GM12878 (cell line): ENCODE results near the gene NRP1. TPM values are rescaled to one million over a fixed set of nuclear protein-coding genes. Genes with fewer than 3 reads are reported as not detected.

Source experiments
- ATAC-seq: fragments of 200-7000 bp; cut with Tn5 transposase; 3 replicates; pipeline ENCODE4 v1.9.1; 2020; ENCODE audit warnings: mild to moderate bottlenecking, moderate library complexity
- BruUV-seq: library from RNA; stranded (reverse); fragments of 400-500 nt; replicated peaks from 2 replicates; lab custom pipeline; 2021; lab: Mats Ljungman, UMichigan
- CTCF ChIA-PET: fragments of 300-600 bp; sonication (Branson Sonifier 250); formaldehyde crosslinking; extraction: SDS; loops from one replicate; lab custom pipeline; 2021; ENCODE audit warnings: inconsistent platforms; lab: Yijun Ruan, JAX
- POLR2A ChIA-PET: fragments of 350-600 bp; formaldehyde crosslinking; extraction: SDS; loops from one replicate; lab custom pipeline; 2021; ENCODE audit warnings: inconsistent platforms; lab: Charles Lee
- RAD21 ChIA-PET: fragments of 300-600 bp; sonication (Branson Sonifier 250); formaldehyde crosslinking; loops from one replicate; lab custom pipeline; 2023; ENCODE audit warnings: antibody characterized with exemption; ENCODE audit not compliant: unreplicated experiment; lab: Charles Lee
- SMC1A ChIA-PET: fragments of 300-600 bp; sonication (Branson Sonifier 250); formaldehyde crosslinking; loops from one replicate; lab custom pipeline; 2023; ENCODE audit not compliant: unreplicated experiment, uncharacterized antibody; lab: Charles Lee
- DNase-seq: peaks from one replicate; pipeline ENCODE4 v3.0.0-alpha.2; 2011; ENCODE audit warnings: low read depth, low spot score
- FAIRE-seq: peaks from 3 replicates; lab custom pipeline; 2011; peaks lifted over from hg19 to GRCh38; lab: Jason Lieb, UNC
- H2AFZ ChIP-seq: 2 replicates; pipeline ENCODE4 v1.6.0; 2011; ENCODE audit warnings: low read depth, low read length, control low read depth; ENCODE audit not compliant: control insufficient read depth
- H3K27ac ChIP-seq: 2 replicates; pipeline ENCODE4 v1.5.1; 2011; ENCODE audit warnings: control low read depth; ENCODE audit not compliant: control insufficient read depth, insufficient read depth
- H3K27me3 ChIP-seq, 2 experiments: replicated peaks in 1 of 2; 2 replicates each; pipeline versions ENCODE4 v1.6.0 to v1.6.1; 2011; ENCODE audit warnings: low read length in 1 of 2; ENCODE audit not compliant: control insufficient read depth in 2 of 2, insufficient read depth in 2 of 2
- H3K36me3 ChIP-seq, 2 experiments: 2 replicates each; pipeline ENCODE4 v1.5.1; 2011; ENCODE audit warnings: low read length in 1 of 2; ENCODE audit not compliant: control insufficient read depth in 2 of 2, insufficient read depth in 2 of 2
- H3K4me1 ChIP-seq: 2 replicates; pipeline ENCODE4 v1.6.1; 2011; ENCODE audit warnings: mild to moderate bottlenecking, low read length, moderate library complexity, mixed read lengths; ENCODE audit not compliant: control insufficient read depth, insufficient read depth
- H3K4me2 ChIP-seq: 2 replicates; pipeline ENCODE4 v1.6.0; 2011; ENCODE audit warnings: control low read depth; ENCODE audit not compliant: control insufficient read depth, insufficient read depth
- H3K4me3 ChIP-seq: fragments of 200-600 bp; sonication (generic); 2 replicates; pipeline ENCODE4 v1.5.1; 2016
- H3K79me2 ChIP-seq: 2 replicates; pipeline ENCODE4 v1.6.0; 2011; ENCODE audit warnings: low read length; ENCODE audit not compliant: control insufficient read depth, insufficient read depth
- H3K9ac ChIP-seq: 2 replicates; pipeline ENCODE4 v1.8.0; 2011; ENCODE audit warnings: low read length, control low read depth, mixed read lengths; ENCODE audit not compliant: control insufficient read depth, insufficient read depth
- H3K9me3 ChIP-seq: replicated peaks from 3 replicates; pipeline ENCODE4 v1.5.1; 2011; ENCODE audit warnings: mild to moderate bottlenecking, low read length; ENCODE audit not compliant: control insufficient read depth, insufficient read depth
- H4K20me1 ChIP-seq: 2 replicates; pipeline ENCODE4 v1.6.0; 2011; ENCODE audit not compliant: control insufficient read depth, insufficient read depth
- BCL3 ChIP-seq: IDR thresholded peaks from 2 replicates; pipeline ENCODE4 v1.6.1; 2011; ENCODE audit warnings: borderline replicate concordance, low read depth, mild to moderate bottlenecking, moderate library complexity, low read length; ENCODE audit not compliant: insufficient read depth, poor library complexity, severe bottlenecking
- WGBS: methylation state at CpG from one replicate; pipeline ENCODE4 v1.1.6; 2016; ENCODE audit warnings: low lambda C conversion rate; ENCODE audit not compliant: insufficient replicate concordance, insufficient coverage; ENCODE audit errors: missing lambda C conversion rate; 5-methylcytosine and 5-hydroxymethylcytosine counted together
- in situ Hi-C: fragments of 300-500 bp; cut with MboI; formaldehyde crosslinking; loops from 9 replicates; pipeline ENCODE4 v1.14.3; 2018; ENCODE audit warnings: mixed read lengths
- intact Hi-C: fragments of 100-400 bp; cut with micrococcal nuclease; formaldehyde crosslinking; loops from one replicate; pipeline ENCODE4 v1.14.2; 2022; ENCODE audit not compliant: unreplicated experiment
- polyA plus RNA-seq, 11 experiments: library from polyadenylated mRNA; depleted of rRNA in 4 of 11; unstranded in 6 of 11; stranded (reverse) in 5 of 11; fragments of >200 nt; fragmentation: Nextera tagmentation in 4 of 11; fragmentation: Illumina TruSeq in 1 of 11; extraction: Ambion mirVana in 4 of 11; extraction: Trizol in 1 of 11; gene quantifications; 1 replicate in 1 of 11; 2 replicates in 10 of 11; pipeline versions ENCODE4 v1.2.1 to v1.2.3, GENCODE V29; 2011 to 2016; ENCODE audit warnings: inconsistent platforms in 2 of 11, missing spikeins in 2 of 11, low read depth in 1 of 11
- total RNA-seq, 4 experiments: library from RNA; depleted of rRNA in 3 of 4; stranded (reverse); fragments of >200 nt in 3 of 4; fragmentation: Illumina TruSeq in 1 of 4; extraction: Trizol in 1 of 4; gene quantifications; 2 replicates each; pipeline versions ENCODE4 v1.2.1 to v1.2.3, GENCODE V29; 2013 to 2021
- TF ChIP-seq, protein P1 (sequence below): fragments of 450-650 bp; IDR thresholded peaks from 2 replicates; pipeline ENCODE4 v1.6.1; 2016; ENCODE audit warnings: mild to moderate bottlenecking, moderate library complexity, borderline replicate concordance

NRP1 gene
- total and polyA plus RNA-seq, 10 of the 15 experiments (the other 5 are each of a cell fraction or from before 2014, with no cell fraction given) = 0.11 to 12.1 (median 0.52) TPM

- CTCF ChIA-PET = interaction anchor here (1.2 to 1.5 kb wide), 2 partner anchors 67 to 114 kb away, joined by 4 read pairs; no protein-coding TSS in a partner anchor
- no peak for TF ChIP-seq BCL3
- TF ChIP-seq, protein P1, sequence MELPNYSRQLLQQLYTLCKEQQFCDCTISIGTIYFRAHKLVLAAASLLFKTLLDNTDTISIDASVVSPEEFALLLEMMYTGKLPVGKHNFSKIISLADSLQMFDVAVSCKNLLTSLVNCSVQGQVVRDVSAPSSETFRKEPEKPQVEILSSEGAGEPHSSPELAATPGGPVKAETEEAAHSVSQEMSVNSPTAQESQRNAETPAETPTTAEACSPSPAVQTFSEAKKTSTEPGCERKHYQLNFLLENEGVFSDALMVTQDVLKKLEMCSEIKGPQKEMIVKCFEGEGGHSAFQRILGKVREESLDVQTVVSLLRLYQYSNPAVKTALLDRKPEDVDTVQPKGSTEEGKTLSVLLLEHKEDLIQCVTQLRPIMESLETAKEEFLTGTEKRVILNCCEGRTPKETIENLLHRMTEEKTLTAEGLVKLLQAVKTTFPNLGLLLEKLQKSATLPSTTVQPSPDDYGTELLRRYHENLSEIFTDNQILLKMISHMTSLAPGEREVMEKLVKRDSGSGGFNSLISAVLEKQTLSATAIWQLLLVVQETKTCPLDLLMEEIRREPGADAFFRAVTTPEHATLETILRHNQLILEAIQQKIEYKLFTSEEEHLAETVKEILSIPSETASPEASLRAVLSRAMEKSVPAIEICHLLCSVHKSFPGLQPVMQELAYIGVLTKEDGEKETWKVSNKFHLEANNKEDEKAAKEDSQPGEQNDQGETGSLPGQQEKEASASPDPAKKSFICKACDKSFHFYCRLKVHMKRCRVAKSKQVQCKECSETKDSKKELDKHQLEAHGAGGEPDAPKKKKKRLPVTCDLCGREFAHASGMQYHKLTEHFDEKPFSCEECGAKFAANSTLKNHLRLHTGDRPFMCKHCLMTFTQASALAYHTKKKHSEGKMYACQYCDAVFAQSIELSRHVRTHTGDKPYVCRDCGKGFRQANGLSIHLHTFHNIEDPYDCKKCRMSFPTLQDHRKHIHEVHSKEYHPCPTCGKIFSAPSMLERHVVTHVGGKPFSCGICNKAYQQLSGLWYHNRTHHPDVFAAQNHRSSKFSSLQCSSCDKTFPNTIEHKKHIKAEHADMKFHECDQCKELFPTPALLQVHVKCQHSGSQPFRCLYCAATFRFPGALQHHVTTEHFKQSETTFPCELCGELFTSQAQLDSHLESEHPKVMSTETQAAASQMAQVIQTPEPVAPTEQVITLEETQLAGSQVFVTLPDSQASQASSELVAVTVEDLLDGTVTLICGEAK = peak; percentile 64; the same call in 1 of the 2 replicates
- TF ChIP-seq, all 136 proteins: peak for 1
- no TSS peak for BruUV-seq
- Histone ChIP-seq H3K27me3 (no peaks in the 10 kb centered on the region; a peak in 1 of 4 replicates), H4K20me1 (no peaks in the 10 kb centered on the region), H3K4me1 (no peaks in the 10 kb centered on the region), H3K36me3 (no peaks in the 10 kb centered on the region), H2AFZ (no peak overlapping the region), H3K27ac (no peak overlapping the region), H3K4me3 (no peak overlapping the region), H3K79me2 (no peaks in the 10 kb centered on the region), H3K9me3 (no peaks in the 10 kb centered on the region; the same call in 2 of the 3 replicates), H3K9ac (no peak overlapping the region), H3K4me2 (no peak overlapping the region)
- FAIRE-seq = no peak
- DNase-seq = no peak
- ChIA-PET SMC1A (no interaction called here), POLR2A (no interaction called here), RAD21 (interaction anchor here (1.1 kb wide), 1 partner anchor 114 kb away, joined by 3 read pairs; no protein-coding TSS in a partner anchor)
- in situ Hi-C loops (no loop called here), intact Hi-C loops (no loop called here)
- ATAC-seq = no peak
- 11% methylated on average over 4 of the region's 4 CpGs for WGBS
Observed at GRCh38 chr10:33306701-33307519, 27.6 kb downstream of the NRP1 start.
